Activated T-helper 2 cell treated with anti-CD3 and anti-CD28 coated beads, Interferon-gamma antibody, Interleukin-2, Interleukin-4, amounts not matched to agents 10 μg/mL and 5 μg/mL and 100 μg/mL, durations not matched to agents 14 hours and 24 hours and 36 hours (primary cell): Measurements from ENCODE around the gene CEACAM1. TPM values are rescaled to one million over a fixed set of nuclear protein-coding genes. Genes with fewer than 3 reads are reported as not detected.
"Not testable (repeated sequence)": the region's sequence is repeated elsewhere in the genome, so short reads cannot be mapped to it uniquely, and the experiment has no call there.

ENCODE experiments used
- DNase-seq: peaks from one replicate; pipeline ENCODE4 v3.0.0; 2021; ENCODE audit warnings: low spot score
- H3K27ac Mint-ChIP-seq: one replicate; pipeline ENCODE4 v1.8.0; 2021; ENCODE audit warnings: mixed read lengths
- H3K27me3 Mint-ChIP-seq: one replicate; pipeline ENCODE4 v1.8.0; 2021; ENCODE audit warnings: low read depth, mixed read lengths
- H3K36me3 Mint-ChIP-seq: one replicate; pipeline ENCODE4 v1.8.0; 2021; ENCODE audit warnings: low read depth, mixed read lengths
- H3K4me1 Mint-ChIP-seq: one replicate; pipeline ENCODE4 v1.8.0; 2021; ENCODE audit warnings: low read depth, mixed read lengths
- H3K4me3 Mint-ChIP-seq: one replicate; pipeline ENCODE4 v1.8.0; 2021; ENCODE audit warnings: low read depth, mild to moderate bottlenecking, moderate library complexity, mixed read lengths
- H3K9me3 Mint-ChIP-seq: one replicate; pipeline ENCODE4 v1.8.0; 2021; ENCODE audit warnings: mixed read lengths
- intact Hi-C: fragments of 100-400 bp; cut with micrococcal nuclease; formaldehyde crosslinking; loops from one replicate; pipeline ENCODE4 v1.15.1; 2023
- total RNA-seq: library from RNA; stranded (reverse); gene quantifications from 2 replicates; pipeline ENCODE4 v1.2.3, GENCODE V29; 2022

Gene CEACAM1
- total RNA-seq, 1 donor from 2014 or later: 7.1 TPM

- no peak for DNase-seq
- Mint-ChIP-seq H3K27ac (no peak overlapping the region), H3K9me3 (no peaks in the 10 kb centered on the region), H3K4me1 (peaks cover 20% of the 10 kb centered on the region), H3K4me3 (no peak overlapping the region), H3K36me3 (no peaks in the 10 kb centered on the region), H3K27me3 (peaks cover 3% of the 10 kb centered on the region)
- intact Hi-C loops: no loop called here
Measured at GRCh38 chr19:42496460-42497133, 31.7 kb downstream of the CEACAM1 start.

- DNase-seq: no peak
- intact Hi-C loops: no loop called here
- H3K9me3 Mint-ChIP-seq: no peaks in the 10 kb centered on the region
- no peak overlapping the region for H3K27ac Mint-ChIP-seq
- H3K36me3 Mint-ChIP-seq: no peaks in the 10 kb centered on the region
- peaks cover 3% of the 10 kb centered on the region for H3K27me3 Mint-ChIP-seq
- H3K4me1 Mint-ChIP-seq: peaks cover 19% of the 10 kb centered on the region
- no peak overlapping the region for H3K4me3 Mint-ChIP-seq
Measured at GRCh38 chr19:42495663-42496062, 32.6 kb downstream of the CEACAM1 start.

- Mint-ChIP-seq H3K27me3 (peaks cover 3% of the 10 kb centered on the region), H3K27ac (no peak overlapping the region), H3K36me3 (no peaks in the 10 kb centered on the region), H3K4me3 (no peak overlapping the region), H3K4me1 (peaks cover 19% of the 10 kb centered on the region), H3K9me3 (no peaks in the 10 kb centered on the region)
- intact Hi-C loops: no loop called here
- DNase-seq: no peak
Measured at GRCh38 chr19:42494321-42494720, 34.0 kb downstream of the CEACAM1 start.

GRCh38 chr19:42488783-42489521 lies 39.3 kb downstream of the CEACAM1 start:
- Mint-ChIP-seq H3K4me1 (peaks cover 17% of the 10 kb centered on the region), H3K4me3 (no peak overlapping the region), H3K27ac (no peak overlapping the region), H3K36me3 (no peaks in the 10 kb centered on the region), H3K9me3 (no peaks in the 10 kb centered on the region), H3K27me3 (peaks cover 3% of the 10 kb centered on the region)
- DNase-seq: no peak
- intact Hi-C loops: no loop called here

- intact Hi-C loops: no loop called here
- Mint-ChIP-seq H3K27ac (no peak overlapping the region), H3K4me3 (no peak overlapping the region), H3K36me3 (no peaks in the 10 kb centered on the region), H3K27me3 (peaks cover 4% of the 10 kb centered on the region), H3K9me3 (no peaks in the 10 kb centered on the region), H3K4me1 (peaks cover 20% of the 10 kb centered on the region)
- DNase-seq: no peak
Measured at GRCh38 chr19:42487798-42488178, 40.5 kb downstream of the CEACAM1 start.

GRCh38 chr19:42487032-42487797 lies 41.1 kb downstream of the CEACAM1 start:
- intact Hi-C loops: no loop called here
- Mint-ChIP-seq H3K4me3 (no peak overlapping the region), H3K36me3 (no peaks in the 10 kb centered on the region), H3K4me1 (peaks cover 20% of the 10 kb centered on the region), H3K9me3 (no peaks in the 10 kb centered on the region), H3K27me3 (peaks cover 4% of the 10 kb centered on the region), H3K27ac (no peak overlapping the region)
- peak; percentile 33 for DNase-seq

- peaks cover 29% of the 10 kb centered on the region for H3K4me1 Mint-ChIP-seq
- H3K4me3 Mint-ChIP-seq, H3K27ac Mint-ChIP-seq, H3K36me3 Mint-ChIP-seq, intact Hi-C loops, H3K9me3 Mint-ChIP-seq, DNase-seq, H3K27me3 Mint-ChIP-seq: not testable (repeated sequence)
Measured at GRCh38 chr19:42485036-42485435, 43.2 kb downstream of the CEACAM1 start.

GRCh38 chr19:42480335-42481095 lies 47.8 kb downstream of the CEACAM1 start:
- Mint-ChIP-seq H3K36me3 (no peaks in the 10 kb centered on the region), H3K9me3 (no peaks in the 10 kb centered on the region), H3K4me1 (peaks cover 18% of the 10 kb centered on the region), H3K27ac (peak overlapping the region; percentile 44), H3K4me3 (no peak overlapping the region), H3K27me3 (peaks cover 2% of the 10 kb centered on the region)
- DNase-seq: no peak
- intact Hi-C loops: no loop called here

- no peaks in the 10 kb centered on the region for H3K9me3 Mint-ChIP-seq
- H3K27me3 Mint-ChIP-seq: peaks cover 3% of the 10 kb centered on the region
- intact Hi-C loops: no loop called here
- no peaks in the 10 kb centered on the region for H3K36me3 Mint-ChIP-seq
- H3K4me1 Mint-ChIP-seq: peaks cover 18% of the 10 kb centered on the region
- no peak for DNase-seq
- H3K4me3 Mint-ChIP-seq: no peak overlapping the region
- no peak overlapping the region for H3K27ac Mint-ChIP-seq
Measured at GRCh38 chr19:42479736-42480135, 48.5 kb downstream of the CEACAM1 start.

- intact Hi-C loops: no loop called here
- DNase-seq: no peak
- Mint-ChIP-seq H3K36me3 (no peaks in the 10 kb centered on the region), H3K27ac (no peak overlapping the region), H3K4me3 (no peak overlapping the region), H3K4me1 (peaks cover 13% of the 10 kb centered on the region), H3K27me3 (peaks cover 5% of the 10 kb centered on the region), H3K9me3 (no peaks in the 10 kb centered on the region)
Measured at GRCh38 chr19:42478765-42479311, 49.4 kb downstream of the CEACAM1 start.

GRCh38 chr19:42477933-42478332 lies 50.3 kb downstream of the CEACAM1 start:
- peaks cover 5% of the 10 kb centered on the region for H3K27me3 Mint-ChIP-seq
- H3K4me1 Mint-ChIP-seq: peaks cover 11% of the 10 kb centered on the region
- DNase-seq: no peak
- H3K4me3 Mint-ChIP-seq: no peak overlapping the region
- intact Hi-C loops: no loop called here
- H3K27ac Mint-ChIP-seq: no peak overlapping the region
- no peaks in the 10 kb centered on the region for H3K9me3 Mint-ChIP-seq
- H3K36me3 Mint-ChIP-seq: no peaks in the 10 kb centered on the region

- Mint-ChIP-seq H3K4me3 (no peak overlapping the region), H3K4me1 (peaks cover 11% of the 10 kb centered on the region), H3K9me3 (no peaks in the 10 kb centered on the region), H3K27ac (no peak overlapping the region), H3K36me3 (no peaks in the 10 kb centered on the region), H3K27me3 (peaks cover 7% of the 10 kb centered on the region)
- intact Hi-C loops: no loop called here
- DNase-seq: no peak
Measured at GRCh38 chr19:42477117-42477516, 51.2 kb downstream of the CEACAM1 start.
